Bronchial epithelial cell (primary cell): ENCODE measurements around the gene RDH14. TPM values are rescaled to one million over a fixed set of nuclear protein-coding genes. Genes with fewer than 3 reads are reported as not detected.

Source experiments
- DNase-seq: peaks from one replicate; pipeline ENCODE4 v3.0.0-alpha.2; 2010; ENCODE audit warnings: low read depth
- FAIRE-seq: peaks from 2 replicates; lab custom pipeline; 2011; peaks lifted over from hg19 to GRCh38; lab: Jason Lieb, UNC
- H3K27me3 ChIP-seq: 2 replicates; pipeline ENCODE4 v1.5.1; 2011; ENCODE audit warnings: low read length; ENCODE audit not compliant: control insufficient read depth, insufficient read depth
- H3K36me3 ChIP-seq: 2 replicates; pipeline ENCODE4 v1.5.1; 2011; ENCODE audit warnings: low read length; ENCODE audit not compliant: control insufficient read depth, insufficient read depth
- H3K4me3 ChIP-seq: 2 replicates; pipeline ENCODE4 v1.5.1; 2011; ENCODE audit warnings: mild to moderate bottlenecking, low read depth, low read length, control low read depth
- CTCF ChIP-seq: IDR thresholded peaks from 2 replicates; pipeline ENCODE4 v1.5.1; 2011; ENCODE audit warnings: mild to moderate bottlenecking, moderate library complexity, low read length, control low read depth, inconsistent platforms; ENCODE audit not compliant: insufficient read depth, severe bottlenecking
- total RNA-seq: library from RNA; depleted of rRNA; stranded (reverse); fragments of >200 nt; gene quantifications from 2 replicates; pipeline ENCODE4 v1.2.1, GENCODE V29; 2014

RDH14 gene, protein sequence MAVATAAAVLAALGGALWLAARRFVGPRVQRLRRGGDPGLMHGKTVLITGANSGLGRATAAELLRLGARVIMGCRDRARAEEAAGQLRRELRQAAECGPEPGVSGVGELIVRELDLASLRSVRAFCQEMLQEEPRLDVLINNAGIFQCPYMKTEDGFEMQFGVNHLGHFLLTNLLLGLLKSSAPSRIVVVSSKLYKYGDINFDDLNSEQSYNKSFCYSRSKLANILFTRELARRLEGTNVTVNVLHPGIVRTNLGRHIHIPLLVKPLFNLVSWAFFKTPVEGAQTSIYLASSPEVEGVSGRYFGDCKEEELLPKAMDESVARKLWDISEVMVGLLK
- total RNA-seq = 15.6 and 18.2 TPM in 2 replicates

DNA sequence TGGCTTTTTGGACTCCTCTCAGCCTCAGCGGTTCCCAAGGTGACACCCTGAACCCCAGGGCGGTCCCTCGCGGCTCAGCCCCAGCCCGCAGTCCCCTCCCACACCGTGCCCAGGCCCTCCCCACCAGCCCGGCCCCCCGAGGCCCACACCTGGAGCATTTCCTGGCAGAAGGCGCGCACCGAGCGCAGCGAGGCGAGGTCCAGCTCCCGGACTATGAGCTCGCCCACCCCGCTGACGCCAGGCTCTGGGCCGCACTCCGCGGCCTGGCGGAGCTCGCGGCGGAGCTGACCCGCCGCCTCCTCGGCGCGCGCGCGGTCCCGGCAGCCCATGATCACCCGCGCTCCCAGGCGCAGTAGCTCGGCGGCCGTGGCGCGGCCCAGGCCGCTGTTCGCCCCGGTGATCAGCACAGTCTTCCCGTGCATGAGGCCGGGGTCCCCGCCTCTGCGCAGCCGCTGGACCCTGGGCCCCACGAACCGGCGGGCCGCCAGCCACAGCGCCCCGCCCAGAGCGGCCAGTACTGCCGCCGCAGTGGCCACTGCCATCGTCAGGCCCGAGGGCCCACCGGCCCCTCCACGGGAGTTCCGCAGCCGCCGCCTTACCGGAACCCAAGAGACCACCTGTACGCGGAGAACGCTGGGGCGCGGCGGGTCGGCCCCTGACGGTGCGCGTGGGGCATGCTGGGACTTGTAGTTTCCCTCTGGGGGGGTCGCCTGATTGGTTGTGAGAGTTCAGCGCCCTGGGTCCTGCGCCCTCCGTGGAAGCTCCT lies at the start of gene RDH14:
Gene RDH14, minus strand, starts transcription at position 623 of the 766 bp plus-strand sequence. Its CDS starts 81 bp downstream, at position 542.
- H3K36me3 ChIP-seq = peaks cover 1% of the 10 kb centered on the region
- DNase-seq (peak; percentile 52), FAIRE-seq (no peak)
- H3K27me3 ChIP-seq = no peaks in the 10 kb centered on the region
- no peak for TF ChIP-seq CTCF
- H3K4me3 ChIP-seq = peak within 1 kb of the TSS; percentile 95

GRCh38 chr2:18610090-18610489 lies 49.6 kb upstream of the RDH14 start:
- FAIRE-seq (no peak), DNase-seq (no peak)
- H3K4me3 ChIP-seq = no peak overlapping the region
- no peak for TF ChIP-seq CTCF
- H3K36me3 ChIP-seq = no peaks in the 10 kb centered on the region
- no peaks in the 10 kb centered on the region for H3K27me3 ChIP-seq

DNA sequence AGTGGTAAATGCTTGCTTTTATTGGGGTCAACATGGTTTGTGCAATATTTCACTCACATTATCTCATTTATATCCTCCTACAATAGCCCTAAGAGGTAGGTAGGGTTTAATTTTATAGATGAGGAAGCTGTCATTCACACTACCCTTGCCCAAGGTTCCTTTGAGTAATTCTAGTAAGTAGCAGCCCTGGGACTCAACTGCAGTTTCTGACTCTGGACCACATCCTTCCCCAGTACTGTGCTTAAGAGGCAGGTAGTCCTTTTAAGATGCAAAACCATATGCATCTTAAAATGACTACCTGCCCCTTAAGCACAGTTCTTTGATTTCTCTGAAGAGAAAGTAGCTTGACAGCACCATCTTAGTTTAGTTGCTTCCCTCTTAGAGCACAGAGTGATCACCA lies 44.7 kb upstream of the RDH14 start:
- DNase-seq = no peak
- Histone ChIP-seq H3K27me3 (no peaks in the 10 kb centered on the region), H3K36me3 (no peaks in the 10 kb centered on the region), H3K4me3 (no peak overlapping the region)
- no peak for TF ChIP-seq CTCF
- no peak for FAIRE-seq

- no peak for TF ChIP-seq CTCF
- H3K27me3 ChIP-seq = no peaks in the 10 kb centered on the region
- FAIRE-seq = no peak
- H3K36me3 ChIP-seq = no peaks in the 10 kb centered on the region
- no peak for DNase-seq
- no peak overlapping the region for H3K4me3 ChIP-seq
Measured at GRCh38 chr2:18604531-18604885, 44.1 kb upstream of the RDH14 start.

DNA sequence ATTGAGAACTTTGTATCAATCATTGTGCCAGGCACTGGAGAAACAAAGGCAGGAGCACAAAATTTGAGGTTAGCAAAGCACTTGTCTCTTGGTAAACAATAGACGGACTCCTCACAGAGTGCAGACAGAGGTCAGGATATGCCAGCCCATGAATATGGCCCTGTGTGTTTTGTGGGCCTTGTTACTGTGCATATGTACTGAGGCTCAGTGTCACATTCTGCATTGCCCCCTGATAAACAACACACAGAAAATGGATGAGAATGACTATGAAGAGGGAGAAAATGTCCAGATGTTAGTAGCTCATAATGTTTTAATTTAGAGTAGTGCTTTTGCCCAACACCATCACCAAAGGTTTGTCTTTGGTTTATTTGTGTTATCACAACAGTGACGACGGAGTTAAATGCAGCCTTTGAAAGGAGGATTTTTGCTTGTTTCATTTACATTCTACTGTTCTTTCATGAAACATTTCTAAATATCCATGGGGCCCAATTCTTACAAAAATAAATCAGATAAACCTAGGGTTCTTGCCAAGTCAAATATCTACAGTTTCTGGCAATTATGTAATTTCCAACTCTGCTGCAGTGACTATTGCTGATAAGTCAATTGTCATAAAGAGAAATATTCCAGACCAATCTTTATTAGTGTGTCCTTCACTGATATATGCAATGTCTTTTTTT lies 43.5 kb upstream of the RDH14 start:
- DNase-seq (no peak), FAIRE-seq (no peak)

More for the DNA sequence above, 43.5 kb upstream of the RDH14 start:
- TF ChIP-seq CTCF = no peak
- no peaks in the 10 kb centered on the region for H3K36me3 ChIP-seq
- H3K27me3 ChIP-seq = no peaks in the 10 kb centered on the region
- no peak overlapping the region for H3K4me3 ChIP-seq
